ENCODE data around the gene DDX46.
"Not testable (repeated sequence)": the region's sequence is repeated elsewhere in the genome, so short reads cannot be mapped to it uniquely, and the experiment has no call there.

- TF ChIP-seq CTCF, POLR2A (IDR thresholded peaks at IDR 0.05): not testable (repeated sequence)
Measured at GRCh38 chr5:134715466-134715865, 43.1 kb upstream of the DDX46 start.

All from body of pancreas (tissue), 4 donors.